Activated naive CD8-positive, alpha-beta T cell treated with anti-CD3 and anti-CD28 coated beads, Interleukin-2, amount 50 U/mL, for 24 hours (primary cell): ENCODE results near the gene BRD2.

Experiments used
- ATAC-seq: fragments of 150-1000 bp; cut with Tn5 transposase; one replicate; pipeline ENCODE4 v1.10.0; 2021
- DNase-seq: peaks from one replicate; pipeline ENCODE4 v3.0.0; 2021
- H3K27ac Mint-ChIP-seq: one replicate; pipeline ENCODE4 v1.8.0; 2021; ENCODE audit warnings: mild to moderate bottlenecking, mixed read lengths
- H3K27me3 Mint-ChIP-seq: one replicate; pipeline ENCODE4 v1.8.0; 2021; ENCODE audit warnings: mixed read lengths
- H3K36me3 Mint-ChIP-seq: one replicate; pipeline ENCODE4 v1.8.0; 2021; ENCODE audit warnings: low read depth, mixed read lengths
- H3K4me1 Mint-ChIP-seq: one replicate; pipeline ENCODE4 v1.8.0; 2021; ENCODE audit warnings: mixed read lengths
- H3K4me3 Mint-ChIP-seq: one replicate; pipeline ENCODE4 v1.8.0; 2021; ENCODE audit warnings: mild to moderate bottlenecking, moderate library complexity, mixed read lengths
- H3K9me3 Mint-ChIP-seq: one replicate; pipeline ENCODE4 v1.8.0; 2021; ENCODE audit warnings: mixed read lengths

Gene BRD2

DNA sequence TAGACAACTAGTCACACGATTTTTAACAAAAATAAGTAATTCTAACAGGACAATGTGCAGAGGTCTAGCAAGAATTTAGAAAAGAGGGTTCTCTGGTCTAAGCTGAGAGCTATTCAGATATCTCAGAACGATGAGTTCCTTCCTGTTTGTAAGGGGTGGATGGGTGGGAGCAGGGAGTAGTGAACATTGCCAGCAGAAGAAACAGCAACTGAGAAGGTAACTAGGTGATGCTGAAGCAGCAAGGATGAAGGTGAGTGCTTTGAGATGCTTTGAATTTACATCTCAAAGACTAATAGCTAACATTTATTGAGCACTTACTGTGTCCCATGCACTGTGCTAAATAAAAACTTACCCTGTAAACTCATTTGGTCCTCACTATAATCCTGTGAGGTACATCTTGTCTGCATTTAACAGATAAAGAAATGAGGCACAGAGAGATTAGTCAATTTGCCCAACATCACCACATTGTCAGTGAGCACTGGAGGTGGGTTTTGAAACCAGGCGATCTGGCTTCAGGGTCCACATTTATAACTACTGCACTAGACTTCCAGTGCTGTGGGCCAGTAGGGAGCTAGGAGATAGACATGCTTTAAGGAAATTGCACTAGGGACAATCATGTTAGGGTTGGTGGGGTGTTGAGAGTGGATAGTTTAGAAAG is 15.7 kb downstream of the BRD2 start:
- Mint-ChIP-seq H3K27me3 (no peaks in the 10 kb centered on the region), H3K4me3 (no peak overlapping the region), H3K4me1 (peaks cover 33% of the 10 kb centered on the region), H3K9me3 (no peaks in the 10 kb centered on the region), H3K36me3 (peaks cover 29% of the 10 kb centered on the region), H3K27ac (peak overlapping the region; percentile 66)
- ATAC-seq, result peak; percentile 25
- no peak for DNase-seq

DNA sequence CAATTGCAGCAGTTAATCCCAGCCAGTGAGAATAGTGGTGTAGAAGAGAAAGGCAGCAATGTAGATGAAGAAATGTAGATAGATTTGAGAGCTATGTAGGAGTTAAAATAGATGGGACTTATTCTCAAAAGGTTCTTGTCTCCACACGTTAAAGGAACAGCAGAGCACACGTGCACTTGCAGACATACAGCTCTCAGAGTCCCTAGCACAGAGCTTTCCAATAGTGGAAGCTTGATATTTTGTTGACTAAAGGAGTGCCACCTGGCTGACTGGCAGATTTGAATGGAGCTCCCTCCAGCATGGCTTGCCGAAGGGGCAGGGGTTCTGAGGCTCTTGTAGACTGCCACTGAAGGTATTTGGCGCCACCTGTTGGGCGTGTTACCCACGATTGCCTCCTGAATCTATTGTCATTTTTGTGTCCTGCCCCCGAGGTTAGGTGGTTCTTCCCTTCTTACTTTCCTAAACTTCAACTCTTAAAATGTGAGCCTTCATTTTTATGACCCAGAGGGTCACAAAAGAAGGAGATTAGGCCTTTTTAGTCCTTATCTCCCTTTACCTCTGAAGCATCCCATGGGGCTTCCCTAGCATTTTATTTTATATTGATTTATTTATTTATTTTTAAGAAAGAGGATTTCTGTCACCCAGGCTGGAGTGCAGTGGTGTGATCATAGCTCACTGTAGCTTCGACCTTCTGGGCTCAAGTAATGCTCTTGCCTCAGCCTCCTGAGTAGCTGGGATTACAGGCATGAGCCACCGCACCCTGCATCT is 16.4 kb downstream of the BRD2 start:
- Mint-ChIP-seq H3K9me3 (no peaks in the 10 kb centered on the region), H3K4me3 (no peak overlapping the region), H3K27me3 (no peaks in the 10 kb centered on the region), H3K36me3 (peaks cover 22% of the 10 kb centered on the region), H3K27ac (peak overlapping the region; percentile 66), H3K4me1 (peaks cover 34% of the 10 kb centered on the region)
- ATAC-seq, result peak; percentile 87
- peak; percentile 91 for DNase-seq

DNA sequence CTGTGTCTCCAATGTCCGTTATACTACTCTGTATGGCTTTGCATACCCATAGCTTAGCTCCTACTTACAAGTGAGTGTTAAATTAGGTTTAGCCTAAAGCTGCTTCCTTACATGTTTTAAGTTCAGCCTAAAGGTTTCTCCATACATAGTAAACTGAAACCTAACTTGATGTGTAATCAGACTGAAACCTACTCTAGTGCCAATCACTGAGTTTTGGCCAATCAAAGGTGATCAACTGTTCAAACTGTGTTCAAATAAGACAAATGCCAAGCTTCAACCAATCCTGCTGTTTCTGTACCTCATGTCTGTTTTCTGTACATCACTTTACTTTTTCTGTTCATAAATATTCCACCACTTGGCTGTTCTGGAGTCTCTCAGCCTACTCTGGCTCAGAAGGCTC is 21.0 kb downstream of the BRD2 start:
- H3K4me3 Mint-ChIP-seq, result no peak overlapping the region
- peaks cover 15% of the 10 kb centered on the region for H3K4me1 Mint-ChIP-seq
- peaks cover 2% of the 10 kb centered on the region for H3K27me3 Mint-ChIP-seq
- no peak overlapping the region for H3K27ac Mint-ChIP-seq
- H3K36me3 Mint-ChIP-seq, result no peaks in the 10 kb centered on the region
- DNase-seq (no peak), ATAC-seq (peak; percentile 40)
- H3K9me3 Mint-ChIP-seq, result no peaks in the 10 kb centered on the region

DNA sequence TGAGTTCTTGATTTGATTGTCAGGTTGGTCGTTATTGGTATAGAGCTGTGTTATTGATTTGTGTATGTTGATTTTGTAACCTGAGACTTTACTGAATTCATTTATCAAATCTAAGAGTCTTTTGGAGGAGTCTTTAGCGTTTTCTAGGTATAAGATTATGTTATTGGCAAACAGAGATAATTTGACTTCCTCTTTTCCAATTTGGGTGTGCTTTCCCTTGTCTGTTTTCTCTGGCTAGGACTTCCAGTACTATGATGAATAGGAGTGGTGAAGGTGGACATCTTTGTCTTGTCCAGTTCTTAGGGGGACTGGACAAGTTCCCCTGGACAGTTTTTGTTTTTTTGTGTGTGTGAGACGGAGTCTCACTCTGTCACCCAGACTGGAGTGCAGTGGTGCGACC is 23.6 kb downstream of the BRD2 start:
- no peaks in the 10 kb centered on the region for H3K9me3 Mint-ChIP-seq
- no peak for DNase-seq
- peaks cover 8% of the 10 kb centered on the region for H3K4me1 Mint-ChIP-seq
- no peaks in the 10 kb centered on the region for H3K36me3 Mint-ChIP-seq
- peaks cover 3% of the 10 kb centered on the region for H3K27me3 Mint-ChIP-seq
- no peak overlapping the region for H3K27ac Mint-ChIP-seq
- no peak overlapping the region for H3K4me3 Mint-ChIP-seq
- no peak for ATAC-seq

DNA sequence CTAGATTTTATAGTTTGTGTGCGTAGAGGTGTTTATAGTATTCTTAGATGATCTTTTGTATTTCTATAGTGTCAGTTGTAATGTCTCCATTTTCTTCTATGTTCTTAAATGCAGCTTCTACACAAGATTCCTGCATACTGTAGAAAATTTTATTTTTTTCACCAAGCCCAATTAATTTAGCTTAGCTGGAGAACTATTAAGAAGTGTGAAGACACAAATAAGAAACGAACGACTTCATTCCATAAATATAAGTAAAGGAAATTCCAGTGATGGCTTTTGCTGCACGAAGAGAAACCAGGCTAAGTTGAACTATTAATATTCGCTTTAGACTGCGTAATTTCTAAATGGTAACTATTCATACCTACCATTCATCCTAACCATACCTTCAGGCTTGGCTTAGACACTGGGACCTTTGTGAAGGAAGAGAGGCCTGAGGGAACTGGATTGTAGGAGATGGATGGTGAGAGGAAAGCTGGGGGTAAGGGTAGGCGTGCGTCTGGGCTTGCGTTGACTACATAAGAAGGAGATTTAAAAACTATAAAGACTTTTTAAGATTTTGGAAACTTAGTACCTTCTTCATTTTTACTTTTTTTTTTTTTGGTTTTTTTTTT is 25.1 kb downstream of the BRD2 start:
- Mint-ChIP-seq H3K36me3 (no peaks in the 10 kb centered on the region), H3K4me1 (peaks cover 4% of the 10 kb centered on the region), H3K27ac (no peak overlapping the region), H3K27me3 (peaks cover 6% of the 10 kb centered on the region), H3K9me3 (no peaks in the 10 kb centered on the region), H3K4me3 (no peak overlapping the region)
- no peak for ATAC-seq
- DNase-seq, result no peak

DNA sequence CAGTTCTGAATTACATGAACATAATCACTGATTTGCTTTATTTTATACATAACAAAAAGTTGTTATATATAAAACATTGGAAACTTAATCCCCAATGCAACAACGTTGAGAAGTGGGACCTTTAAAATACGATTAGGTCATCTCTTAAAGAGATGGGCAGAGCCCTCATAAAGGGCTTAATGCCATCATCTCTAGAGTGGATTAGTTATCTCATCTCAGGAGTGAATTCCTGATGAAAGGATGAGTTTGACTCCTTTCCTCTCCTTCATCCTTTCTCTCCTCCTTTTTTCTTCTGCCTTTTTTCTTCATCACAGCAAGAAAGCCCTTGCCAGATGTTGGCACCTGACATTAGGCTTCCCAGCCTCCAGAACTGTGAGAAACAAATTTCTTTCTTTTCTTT is 27.1 kb downstream of the BRD2 start:
- Mint-ChIP-seq H3K36me3 (no peaks in the 10 kb centered on the region), H3K9me3 (no peaks in the 10 kb centered on the region), H3K27ac (no peak overlapping the region), H3K4me3 (no peak overlapping the region), H3K4me1 (peaks cover 7% of the 10 kb centered on the region), H3K27me3 (peaks cover 6% of the 10 kb centered on the region)
- DNase-seq, result no peak
- no peak for ATAC-seq

DNA sequence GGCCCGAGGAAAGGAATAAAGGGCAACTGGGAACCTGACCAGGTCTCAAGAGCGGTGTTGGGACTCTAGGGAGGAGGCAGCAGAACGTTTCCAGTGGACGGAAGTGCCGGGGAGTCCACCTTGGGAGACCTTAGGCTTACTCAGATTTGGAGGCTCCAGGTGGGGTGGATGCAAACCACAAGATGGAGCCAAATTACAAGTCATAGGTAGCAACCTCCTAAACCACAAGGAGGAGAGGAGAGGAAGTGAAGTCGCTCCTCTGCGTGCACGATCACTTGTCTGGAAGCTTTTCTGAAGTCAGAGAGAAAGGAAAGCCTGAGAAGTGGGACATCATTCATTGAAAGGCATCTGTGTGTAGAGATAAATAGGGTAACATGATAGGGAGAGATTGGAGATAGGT is 31.7 kb downstream of the BRD2 start:
- ATAC-seq, result peak; percentile 82
- Mint-ChIP-seq H3K27me3 (peaks cover 4% of the 10 kb centered on the region), H3K9me3 (no peaks in the 10 kb centered on the region), H3K4me3 (no peak overlapping the region), H3K27ac (no peak overlapping the region), H3K36me3 (no peaks in the 10 kb centered on the region), H3K4me1 (peaks cover 8% of the 10 kb centered on the region)
- DNase-seq, result no peak

DNA sequence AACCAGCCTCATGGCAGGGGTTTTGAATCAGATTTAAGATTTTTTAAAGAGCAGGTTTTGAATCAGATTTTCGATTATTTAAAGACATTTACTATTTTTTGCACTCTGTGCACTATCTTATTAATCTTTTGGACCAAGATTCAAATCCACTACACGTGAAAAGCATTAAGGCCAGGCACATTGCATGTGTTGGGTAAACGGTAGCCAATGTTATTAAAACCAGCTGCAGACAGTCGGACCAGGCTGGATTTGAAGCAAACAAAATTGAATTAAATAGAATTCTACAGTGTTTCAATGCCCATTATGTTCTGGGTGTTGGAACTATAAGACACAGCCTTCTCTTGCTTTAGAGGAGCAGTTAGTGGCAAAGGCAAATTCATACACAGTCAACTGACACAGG is 33.3 kb downstream of the BRD2 start:
- H3K36me3 Mint-ChIP-seq, result no peaks in the 10 kb centered on the region
- H3K9me3 Mint-ChIP-seq, result no peaks in the 10 kb centered on the region
- H3K27me3 Mint-ChIP-seq, result peaks cover 4% of the 10 kb centered on the region
- no peak for ATAC-seq
- H3K4me1 Mint-ChIP-seq, result peaks cover 8% of the 10 kb centered on the region
- H3K27ac Mint-ChIP-seq, result no peak overlapping the region
- no peak overlapping the region for H3K4me3 Mint-ChIP-seq
- no peak for DNase-seq

DNA sequence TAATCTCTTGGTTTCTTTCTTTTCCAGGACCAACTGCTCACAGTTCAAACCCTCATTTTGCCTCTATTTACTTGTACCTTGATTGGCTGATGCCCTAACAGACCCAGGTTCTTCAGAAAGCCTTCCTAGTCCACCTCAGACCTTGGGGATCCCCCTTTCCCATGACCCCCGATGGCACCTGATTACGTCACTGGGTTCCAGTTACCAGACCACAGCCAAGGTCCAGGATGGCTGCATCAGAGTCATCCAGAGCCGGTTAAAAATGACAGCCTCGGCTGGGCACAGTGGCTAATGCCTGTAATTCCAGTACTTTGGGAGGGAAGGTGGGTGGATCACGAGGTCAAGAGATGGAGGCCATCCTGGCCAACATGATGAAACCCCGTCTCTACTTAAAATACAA is 36.5 kb downstream of the BRD2 start:
- no peaks in the 10 kb centered on the region for H3K36me3 Mint-ChIP-seq
- peaks cover 20% of the 10 kb centered on the region for H3K4me1 Mint-ChIP-seq
- ATAC-seq, result no peak
- no peak for DNase-seq
- H3K27ac Mint-ChIP-seq, result no peak overlapping the region
- H3K9me3 Mint-ChIP-seq, result no peaks in the 10 kb centered on the region
- no peaks in the 10 kb centered on the region for H3K27me3 Mint-ChIP-seq
- H3K4me3 Mint-ChIP-seq, result no peak overlapping the region

DNA sequence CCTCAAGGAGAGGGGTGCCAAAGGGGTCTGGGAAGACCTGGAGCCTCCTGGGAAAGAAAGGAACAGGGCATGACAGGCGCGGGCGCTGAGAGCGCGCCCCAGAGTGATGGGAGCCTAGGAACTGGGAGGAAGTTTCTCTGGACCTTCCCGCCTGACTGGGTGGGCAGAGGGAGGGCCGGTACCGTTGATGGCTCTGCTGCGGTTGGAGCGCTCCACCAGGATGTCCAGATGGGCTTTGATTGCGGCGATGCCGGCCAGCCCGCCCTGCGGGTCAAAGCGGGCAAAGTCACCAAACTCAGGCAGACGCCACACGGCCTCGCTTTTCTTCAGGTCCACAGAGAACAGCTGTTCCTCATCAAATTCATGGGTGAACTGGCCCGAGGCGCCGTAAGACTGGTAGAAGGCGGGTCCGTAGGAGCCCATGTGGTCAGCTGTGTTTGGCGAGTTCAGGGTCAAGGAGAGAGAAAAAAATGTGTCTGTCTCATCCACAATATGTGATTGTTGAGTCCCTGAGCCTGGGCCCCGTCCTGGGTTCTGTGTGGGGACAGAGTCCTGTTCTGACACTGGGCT is 39.5 kb downstream of the BRD2 start:
- H3K4me3 Mint-ChIP-seq, result peak overlapping the region; percentile 85
- DNase-seq, result no peak
- ATAC-seq, result no peak
- H3K27me3 Mint-ChIP-seq, result no peaks in the 10 kb centered on the region
- H3K9me3 Mint-ChIP-seq, result no peaks in the 10 kb centered on the region
- peaks cover 14% of the 10 kb centered on the region for H3K4me1 Mint-ChIP-seq
- no peaks in the 10 kb centered on the region for H3K36me3 Mint-ChIP-seq
- H3K27ac Mint-ChIP-seq, result no peak overlapping the region

DNA sequence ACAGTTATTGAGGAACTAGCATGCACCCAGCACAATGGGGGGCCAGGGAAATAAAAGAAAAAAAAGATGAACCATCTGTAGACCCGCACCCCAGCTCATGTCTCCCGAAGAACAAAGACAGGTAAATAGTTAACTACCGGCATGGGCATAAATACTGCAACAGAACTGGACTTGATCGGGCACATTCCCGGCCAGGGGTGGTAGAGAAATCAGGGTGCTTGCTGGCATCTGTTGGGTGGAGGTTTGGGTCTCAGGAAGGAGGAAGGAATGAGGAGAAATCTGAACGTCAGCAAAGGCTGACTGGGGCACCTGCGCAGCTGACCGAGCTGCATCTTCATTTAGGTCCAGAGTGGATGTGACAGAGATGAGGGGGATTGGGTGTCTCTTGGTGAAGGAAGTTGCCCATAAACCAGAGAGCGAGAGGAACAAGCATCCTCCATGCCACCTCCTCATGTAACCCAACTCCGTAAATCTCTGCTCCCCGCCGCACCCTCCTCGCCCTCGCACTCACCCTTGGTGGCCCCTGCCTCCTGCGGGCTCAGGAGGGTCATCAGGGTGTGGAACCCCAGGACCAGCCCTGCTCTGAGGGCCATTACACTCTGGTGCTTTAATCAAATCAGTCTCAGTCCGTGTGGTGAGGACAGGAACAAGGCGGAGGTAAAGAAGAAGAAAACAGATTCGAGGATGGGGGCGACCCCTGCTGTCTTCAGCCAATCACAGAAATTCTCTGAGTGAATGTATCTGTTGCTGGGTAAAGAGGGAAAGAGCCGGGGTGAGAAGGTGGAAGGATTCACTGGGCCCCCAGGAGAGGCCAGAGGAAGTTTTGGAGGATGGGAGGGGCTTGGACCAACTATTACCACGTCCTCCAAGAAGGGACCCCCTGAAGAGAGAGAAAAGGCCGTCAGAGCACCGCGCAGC is 40.8 kb downstream of the BRD2 start, which contains the start of gene HLA-DOA:
HLA-DOA (minus strand) TSS at position 648 of the 918 bp plus-strand sequence.
- Mint-ChIP-seq H3K36me3 (no peaks in the 10 kb centered on the region), H3K27me3 (no peaks in the 10 kb centered on the region), H3K4me3 (peak within 1 kb of the TSS; percentile 85), H3K9me3 (no peaks in the 10 kb centered on the region), H3K27ac (peak within 1 kb of the TSS; percentile 79), H3K4me1 (peaks cover 14% of the 10 kb centered on the region)
- ATAC-seq (peak; percentile 95), DNase-seq (peak; percentile 56)

DNA sequence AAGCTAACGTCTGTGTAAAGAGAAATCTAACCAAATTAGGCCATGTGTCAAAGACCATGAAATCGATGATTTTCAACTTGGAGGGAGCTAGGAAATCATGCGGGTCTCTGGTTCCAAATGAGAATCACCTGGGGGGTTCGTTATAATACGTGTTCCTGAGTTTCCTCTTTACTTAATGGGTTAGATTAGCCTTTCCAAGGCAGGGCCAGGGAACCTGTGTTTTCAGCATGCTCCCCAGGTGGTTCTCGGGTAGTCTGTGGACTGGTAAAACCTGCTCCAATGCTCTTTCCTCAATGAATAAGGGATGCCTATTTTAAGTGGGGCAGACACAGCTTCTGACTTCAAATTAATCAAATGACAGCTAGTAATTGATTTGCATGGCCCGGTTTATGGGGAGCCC is 42.0 kb downstream of the BRD2 start:
- H3K4me3 Mint-ChIP-seq, result no peak overlapping the region
- ATAC-seq (no peak), DNase-seq (no peak)
- H3K27me3 Mint-ChIP-seq, result no peaks in the 10 kb centered on the region
- peaks cover 16% of the 10 kb centered on the region for H3K4me1 Mint-ChIP-seq
- H3K9me3 Mint-ChIP-seq, result no peaks in the 10 kb centered on the region
- H3K27ac Mint-ChIP-seq, result no peak overlapping the region
- H3K36me3 Mint-ChIP-seq, result no peaks in the 10 kb centered on the region

DNA sequence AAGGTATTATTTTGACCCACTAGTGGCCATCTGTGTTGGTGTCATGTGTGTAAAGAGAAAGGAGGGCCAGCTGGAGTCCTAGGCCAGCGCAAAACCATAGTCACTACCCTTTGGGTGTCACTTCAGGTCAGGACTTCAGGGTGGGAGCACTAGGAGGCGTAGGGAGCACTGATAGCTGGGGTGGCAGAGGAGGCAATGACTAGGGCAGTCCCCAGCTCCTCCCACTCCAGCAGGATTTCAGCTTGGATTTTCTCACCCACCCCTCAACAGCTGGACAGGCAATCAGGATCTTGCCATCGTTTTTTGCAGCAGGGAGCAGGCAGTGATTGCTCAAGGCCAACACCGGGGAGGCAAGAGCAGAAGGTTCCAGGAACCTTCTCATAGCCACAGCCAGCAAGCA is 45.2 kb downstream of the BRD2 start:
- Mint-ChIP-seq H3K4me3 (no peak overlapping the region), H3K9me3 (no peaks in the 10 kb centered on the region), H3K36me3 (no peaks in the 10 kb centered on the region), H3K27ac (no peak overlapping the region), H3K4me1 (peaks cover 30% of the 10 kb centered on the region), H3K27me3 (no peaks in the 10 kb centered on the region)
- ATAC-seq, result no peak
- no peak for DNase-seq
